NCI-H146 (cell line): ENCODE data around the gene POF1B.
A peak's percentile ranks its signal among the peaks of the same experiment; 100 is the strongest.
"Not testable (repeated sequence)": the region's sequence is repeated elsewhere in the genome, so short reads cannot be mapped to it uniquely, and the experiment has no call there.

Experiments used
- DNase-seq: peaks from one replicate; lab custom pipeline; 2025; lab: John Stamatoyannopoulos, UW

Gene POF1B

GRCh38 chrX:85379174-85379907, at the start of gene POF1B:
TSS of gene POF1B (minus strand) at chrX:85379665. CDS start at chrX:85379454, 211 bp downstream.
- peak; percentile 68 for DNase-seq

GRCh38 chrX:85429066-85429465, 49.6 kb upstream of the POF1B start:
- no peak for DNase-seq

GRCh38 chrX:85419293-85419692, 39.8 kb upstream of the POF1B start:
- no peak for DNase-seq

GRCh38 chrX:85391878-85392238, 12.4 kb upstream of the POF1B start:
- DNase-seq, result no peak

- DNase-seq, result no peak
These were observed 11.9 kb upstream of the POF1B start for GRCh38 chrX:85391185-85391877.

- DNase-seq, result no peak
These were observed 2.1 kb upstream of the POF1B start for GRCh38 chrX:85381602-85382001.

- DNase-seq, result no peak
These were observed 1.0 kb downstream of the POF1B start for GRCh38 chrX:85378461-85378860.

- DNase-seq, result peak; percentile 70
These were observed 4.1 kb downstream of the POF1B start for GRCh38 chrX:85375333-85375738.

GRCh38 chrX:85365370-85365995, 14.0 kb downstream of the POF1B start:
- no peak for DNase-seq

GRCh38 chrX:85359051-85359450, 20.4 kb downstream of the POF1B start:
- no peak for DNase-seq

GRCh38 chrX:85345523-85345922, 33.9 kb downstream of the POF1B start:
- DNase-seq, result no peak

GRCh38 chrX:85327060-85327333, 52.5 kb downstream of the POF1B start:
- DNase-seq, result no peak

GRCh38 chrX:85326234-85327059, 53.0 kb downstream of the POF1B start:
- DNase-seq, result no peak

GRCh38 chrX:85311348-85311747, 68.1 kb downstream of the POF1B start:
- not testable (repeated sequence) for DNase-seq

- no peak for DNase-seq
These were observed 69.7 kb downstream of the POF1B start for GRCh38 chrX:85309717-85310116.

GRCh38 chrX:85303544-85303943, 75.9 kb downstream of the POF1B start:
- DNase-seq, result no peak

GRCh38 chrX:85288992-85289723, 90.3 kb downstream of the POF1B start:
- no peak for DNase-seq

GRCh38 chrX:85285286-85285685, 94.2 kb downstream of the POF1B start:
- DNase-seq, result not testable (repeated sequence)

GRCh38 chrX:85244450-85245211, 134.8 kb downstream of the POF1B start:
- peak; percentile 55 for DNase-seq

GRCh38 chrX:85243761-85244449, 135.6 kb downstream of the POF1B start, which contains the start of the genes SATL1 and ZNF711:
TSS of gene SATL1 (minus strand) at chrX:85243779. CDS start at chrX:85108968, 134,811 bp downstream.
TSS of gene ZNF711 (plus strand) at chrX:85243991. CDS start at chrX:85247573, 3,582 bp downstream.
- peak; percentile 92 for DNase-seq
